Measurements from ENCODE around the gene DYNC2H1. TPM values are rescaled to one million over a fixed set of nuclear protein-coding genes. Genes with fewer than 3 reads are reported as not detected.

Gene DYNC2H1
- total RNA-seq, 2 experiments from 2014 or later: 4.3 to 4.9 TPM

GRCh38 chr11:103164093-103164796 lies 55.0 kb downstream of the DYNC2H1 start:
- no peak overlapping the region for H3K27ac Mint-ChIP-seq
- DNase-seq (no peak), ATAC-seq (no peak)
- no peaks in the 10 kb centered on the region for H3K4me1 Mint-ChIP-seq
- no peaks in the 10 kb centered on the region for H3K27me3 Mint-ChIP-seq
- no peak overlapping the region for H3K4me3 Mint-ChIP-seq
- H3K36me3 Mint-ChIP-seq: no peaks in the 10 kb centered on the region
- H3K9me3 Mint-ChIP-seq (ENCODE audit: low read depth): no peaks in the 10 kb centered on the region
- CTCF ChIA-PET: no interaction called here

GRCh38 chr11:103167166-103167565 lies 57.9 kb downstream of the DYNC2H1 start:
- DNase-seq (no peak), ATAC-seq (no peak)
- no peaks in the 10 kb centered on the region for H3K9me3 Mint-ChIP-seq (ENCODE audit: low read depth)
- CTCF ChIA-PET: no interaction called here
- H3K4me1 Mint-ChIP-seq: no peaks in the 10 kb centered on the region
- no peaks in the 10 kb centered on the region for H3K36me3 Mint-ChIP-seq
- H3K27ac Mint-ChIP-seq: no peak overlapping the region
- H3K4me3 Mint-ChIP-seq: no peak overlapping the region
- H3K27me3 Mint-ChIP-seq: no peaks in the 10 kb centered on the region

GRCh38 chr11:103170865-103171264 lies 61.6 kb downstream of the DYNC2H1 start:
- no peak overlapping the region for H3K4me3 Mint-ChIP-seq
- no peaks in the 10 kb centered on the region for H3K36me3 Mint-ChIP-seq
- no peak overlapping the region for H3K27ac Mint-ChIP-seq
- no peaks in the 10 kb centered on the region for H3K9me3 Mint-ChIP-seq (ENCODE audit: low read depth)
- CTCF ChIA-PET: no interaction called here
- ATAC-seq (no peak), DNase-seq (no peak)
- H3K27me3 Mint-ChIP-seq: no peaks in the 10 kb centered on the region
- no peaks in the 10 kb centered on the region for H3K4me1 Mint-ChIP-seq

- Mint-ChIP-seq H3K9me3 (ENCODE audit: low read depth) (no peaks in the 10 kb centered on the region), H3K36me3 (no peaks in the 10 kb centered on the region), H3K4me1 (no peaks in the 10 kb centered on the region), H3K27ac (no peak overlapping the region), H3K27me3 (no peaks in the 10 kb centered on the region), H3K4me3 (no peak overlapping the region)
- CTCF ChIA-PET: no interaction called here
- DNase-seq (no peak), ATAC-seq (no peak)
Observed at GRCh38 chr11:103175461-103176129, 66.4 kb downstream of the DYNC2H1 start.

GRCh38 chr11:103183981-103184611 lies 74.9 kb downstream of the DYNC2H1 start:
- Mint-ChIP-seq H3K27me3 (no peaks in the 10 kb centered on the region), H3K9me3 (ENCODE audit: low read depth) (no peaks in the 10 kb centered on the region), H3K36me3 (peaks cover 2% of the 10 kb centered on the region), H3K4me1 (peaks cover 26% of the 10 kb centered on the region), H3K27ac (peak overlapping the region; percentile 4), H3K4me3 (peak overlapping the region; percentile 0)
- CTCF ChIA-PET: interaction anchor here (1.0 kb wide), 1 partner anchor 75 kb away, joined by 6 read pairs; the partner anchor contains the start of gene DYNC2H1
- ATAC-seq (peak; percentile 88), DNase-seq (no peak)

- no peak overlapping the region for H3K4me3 Mint-ChIP-seq
- DNase-seq (no peak), ATAC-seq (no peak)
- H3K27ac Mint-ChIP-seq: no peak overlapping the region
- H3K36me3 Mint-ChIP-seq: peaks cover 1% of the 10 kb centered on the region
- H3K4me1 Mint-ChIP-seq: no peaks in the 10 kb centered on the region
- CTCF ChIA-PET: interaction anchor here (0.8 to 1.2 kb wide), 2 partner anchors 8 to 399 kb away, joined by 3 to 4 read pairs; no protein-coding TSS in a partner anchor
- no peaks in the 10 kb centered on the region for H3K9me3 Mint-ChIP-seq (ENCODE audit: low read depth)
- H3K27me3 Mint-ChIP-seq: no peaks in the 10 kb centered on the region
Observed at GRCh38 chr11:103202048-103202651, 92.9 kb downstream of the DYNC2H1 start.

- Mint-ChIP-seq H3K27ac (no peak overlapping the region), H3K4me3 (no peak overlapping the region), H3K36me3 (no peaks in the 10 kb centered on the region), H3K4me1 (no peaks in the 10 kb centered on the region), H3K9me3 (ENCODE audit: low read depth) (no peaks in the 10 kb centered on the region), H3K27me3 (no peaks in the 10 kb centered on the region)
- CTCF ChIA-PET: interaction anchor here (0.9 kb wide), 1 partner anchor 9 kb away, joined by 3 read pairs; no protein-coding TSS in a partner anchor
- DNase-seq: no peak
- ATAC-seq: no peak
Observed at GRCh38 chr11:103210543-103210942, 101.3 kb downstream of the DYNC2H1 start.

GRCh38 chr11:103215812-103216211 lies 106.6 kb downstream of the DYNC2H1 start:
- CTCF ChIA-PET: no interaction called here
- Mint-ChIP-seq H3K4me1 (no peaks in the 10 kb centered on the region), H3K36me3 (no peaks in the 10 kb centered on the region), H3K27me3 (no peaks in the 10 kb centered on the region), H3K27ac (no peak overlapping the region), H3K9me3 (ENCODE audit: low read depth) (no peaks in the 10 kb centered on the region), H3K4me3 (no peak overlapping the region)
- ATAC-seq (no peak), DNase-seq (no peak)

- H3K9me3 Mint-ChIP-seq (ENCODE audit: low read depth): no peaks in the 10 kb centered on the region
- DNase-seq: no peak
- no peaks in the 10 kb centered on the region for H3K27me3 Mint-ChIP-seq
- no peaks in the 10 kb centered on the region for H3K36me3 Mint-ChIP-seq
- no peak overlapping the region for H3K27ac Mint-ChIP-seq
- CTCF ChIA-PET: no interaction called here
- H3K4me1 Mint-ChIP-seq: no peaks in the 10 kb centered on the region
- H3K4me3 Mint-ChIP-seq: no peak overlapping the region
- ATAC-seq: no peak
Observed at GRCh38 chr11:103220133-103220532, 110.9 kb downstream of the DYNC2H1 start.

- Mint-ChIP-seq H3K27ac (no peak overlapping the region), H3K36me3 (no peaks in the 10 kb centered on the region), H3K27me3 (no peaks in the 10 kb centered on the region), H3K9me3 (ENCODE audit: low read depth) (no peaks in the 10 kb centered on the region), H3K4me3 (no peak overlapping the region), H3K4me1 (no peaks in the 10 kb centered on the region)
- ATAC-seq (no peak), DNase-seq (no peak)
- CTCF ChIA-PET: no interaction called here
Observed at GRCh38 chr11:103222806-103223205, 113.6 kb downstream of the DYNC2H1 start.

GRCh38 chr11:103228807-103229206 lies 119.6 kb downstream of the DYNC2H1 start:
- Mint-ChIP-seq H3K27me3 (no peaks in the 10 kb centered on the region), H3K9me3 (ENCODE audit: low read depth) (no peaks in the 10 kb centered on the region), H3K4me3 (no peak overlapping the region), H3K27ac (no peak overlapping the region), H3K4me1 (no peaks in the 10 kb centered on the region), H3K36me3 (no peaks in the 10 kb centered on the region)
- ATAC-seq: no peak
- CTCF ChIA-PET: no interaction called here
- DNase-seq: no peak

GRCh38 chr11:103234974-103235373 lies 125.7 kb downstream of the DYNC2H1 start:
- Mint-ChIP-seq H3K9me3 (ENCODE audit: low read depth) (no peaks in the 10 kb centered on the region), H3K36me3 (no peaks in the 10 kb centered on the region), H3K4me1 (no peaks in the 10 kb centered on the region), H3K27ac (no peak overlapping the region), H3K27me3 (no peaks in the 10 kb centered on the region), H3K4me3 (no peak overlapping the region)
- DNase-seq (no peak), ATAC-seq (no peak)
- CTCF ChIA-PET: no interaction called here

- CTCF ChIA-PET: interaction anchor here (0.5 kb wide), 1 partner anchor 1069 kb away, joined by 3 read pairs; no protein-coding TSS in a partner anchor
- Mint-ChIP-seq H3K36me3 (no peaks in the 10 kb centered on the region), H3K9me3 (ENCODE audit: low read depth) (no peaks in the 10 kb centered on the region), H3K27me3 (no peaks in the 10 kb centered on the region), H3K4me3 (no peak overlapping the region), H3K4me1 (no peaks in the 10 kb centered on the region), H3K27ac (no peak overlapping the region)
- no peak for DNase-seq
- no peak for ATAC-seq
Observed at GRCh38 chr11:103241574-103241973, 132.3 kb downstream of the DYNC2H1 start.
